A549 (cell line): ENCODE results near the gene RASSF4. TPM values are rescaled to one million over a fixed set of nuclear protein-coding genes. Genes with fewer than 3 reads are reported as not detected.

Experiments used
- ATAC-seq, 2 experiments: fragments of 200-7000 bp in 1 of 2; fragments of >200 bp in 1 of 2; cut with Nextera tagmentation in 1 of 2; cut with Tn5 transposase in 1 of 2; 3 replicates each; pipeline versions ENCODE4 v1.8.0 to v1.9.1; 2018 to 2020; ENCODE audit warnings: mild to moderate bottlenecking in 1 of 2, moderate library complexity in 1 of 2
- CTCF ChIA-PET: fragments of 300-600 bp; sonication (Branson Sonifier 250); formaldehyde crosslinking; extraction: SDS; loops from one replicate; lab custom pipeline; 2021; ENCODE audit warnings: antibody characterized with exemption, inconsistent platforms; lab: Yijun Ruan, JAX
- POLR2A ChIA-PET: fragments of 350-600 bp; formaldehyde crosslinking; extraction: SDS; loops from one replicate; lab custom pipeline; 2021; ENCODE audit warnings: antibody characterized with exemption, inconsistent platforms; lab: Yijun Ruan, JAX
- DNase-seq, 2 experiments: peaks; one replicate each; pipeline versions ENCODE4 v3.0.0 to v3.0.0-alpha.2; 2011 to 2016; ENCODE audit warnings: low read depth in 1 of 2, low spot score in 1 of 2
- FAIRE-seq: peaks from 2 replicates; lab custom pipeline; 2011; peaks lifted over from hg19 to GRCh38; lab: Jason Lieb, UNC
- H3K27ac ChIP-seq, 2 experiments: fragments of >200 bp; sonication (Bioruptor Twin); formaldehyde crosslinking; 3 replicates each; pipeline ENCODE4 v1.5.1; 2016 to 2017
- H3K4me1 ChIP-seq: fragments of >200 bp; sonication (Bioruptor Twin); formaldehyde crosslinking; 3 replicates; pipeline ENCODE4 v1.6.1; 2016
- H3K4me2 ChIP-seq: fragments of >200 bp; sonication (Bioruptor Twin); formaldehyde crosslinking; 3 replicates; pipeline ENCODE4 v1.6.1; 2016
- H3K4me3 ChIP-seq: fragments of >200 bp; sonication (Bioruptor Twin); formaldehyde crosslinking; 3 replicates; pipeline ENCODE4 v1.5.1; 2016
- H3K9me3 ChIP-seq: fragments of >200 bp; sonication (Bioruptor Twin); formaldehyde crosslinking; 3 replicates; pipeline ENCODE4 v1.6.1; 2016
- BCL3 ChIP-seq: fragments of >200 bp; sonication (Bioruptor Twin); formaldehyde crosslinking; IDR thresholded peaks from 3 replicates; pipeline ENCODE4 v1.6.1; 2016
- BHLHE40 ChIP-seq: IDR thresholded peaks from 2 replicates; pipeline ENCODE4 v1.6.1; 2012; ENCODE audit warnings: low read depth, low read length, inconsistent platforms
- CBX2 ChIP-seq: fragments of 200-600 bp; sonication (generic); IDR thresholded peaks from 2 replicates; pipeline ENCODE4 v1.6.1; 2016; ENCODE audit warnings: low read depth, mild to moderate bottlenecking, borderline replicate concordance
- CBX8 ChIP-seq: fragments of 200-600 bp; sonication (generic); IDR thresholded peaks from 2 replicates; pipeline ENCODE4 v1.6.1; 2016
- CHD4 ChIP-seq: fragments of 200-600 bp; sonication (generic); IDR thresholded peaks from 2 replicates; pipeline ENCODE4 v1.6.1; 2016; ENCODE audit warnings: antibody characterized with exemption, mild to moderate bottlenecking, borderline replicate concordance
- EHMT2 ChIP-seq: fragments of 200-600 bp; sonication (generic); IDR thresholded peaks from 2 replicates; pipeline ENCODE4 v1.6.1; 2016; ENCODE audit warnings: antibody characterized with exemption, low read depth, mild to moderate bottlenecking, moderate library complexity
- EP300 ChIP-seq, 2 experiments: fragments of >200 bp; sonication (Bioruptor Twin); formaldehyde crosslinking; IDR thresholded peaks; 2 replicates in 1 of 2; 3 replicates in 1 of 2; pipeline ENCODE4 v1.6.1; 2016 to 2017
- ESRRA ChIP-seq: fragments of 150-350 bp; IDR thresholded peaks from 2 replicates; pipeline ENCODE4 v1.6.1; 2014; ENCODE audit warnings: mild to moderate bottlenecking, low read length, borderline replicate concordance
- FOSB ChIP-seq: fragments of 250-450 bp; sonication (Bioruptor Pico); IDR thresholded peaks from 2 replicates; pipeline ENCODE4 v1.5.0; 2020; ENCODE audit warnings: mild to moderate bottlenecking, moderate library complexity
- GATA3 ChIP-seq: IDR thresholded peaks from 2 replicates; pipeline ENCODE4 v1.6.1; 2012; ENCODE audit warnings: borderline replicate concordance
- HDAC2 ChIP-seq: fragments of 200-600 bp; sonication (generic); IDR thresholded peaks from 2 replicates; pipeline ENCODE4 v1.6.1; 2016
- HES2 ChIP-seq: fragments of >200 bp; sonication (Bioruptor Twin); formaldehyde crosslinking; IDR thresholded peaks from 2 replicates; pipeline ENCODE4 v1.6.1; 2016
- HOXB13 ChIP-seq: fragments of 250-450 bp; sonication (Bioruptor Pico); IDR thresholded peaks from 2 replicates; pipeline ENCODE4 v1.5.0; 2020; ENCODE audit warnings: low read depth, mild to moderate bottlenecking, moderate library complexity
- JUN ChIP-seq, 2 experiments: fragments of >200 bp; sonication (Bioruptor Twin); formaldehyde crosslinking; IDR thresholded peaks; 2 replicates in 1 of 2; 3 replicates in 1 of 2; pipeline ENCODE4 v1.6.1; 2016 to 2017
- JUNB ChIP-seq: fragments of >200 bp; sonication (Bioruptor Twin); formaldehyde crosslinking; IDR thresholded peaks from 2 replicates; pipeline ENCODE4 v1.6.1; 2016
- KDM5A ChIP-seq: fragments of 200-600 bp; sonication (generic); IDR thresholded peaks from 2 replicates; pipeline ENCODE4 v1.6.1; 2016; ENCODE audit warnings: antibody characterized with exemption, mild to moderate bottlenecking
- MAFK ChIP-seq: fragments of 450-650 bp; IDR thresholded peaks from 2 replicates; pipeline ENCODE4 v1.6.1; 2014; ENCODE audit not compliant: partially characterized antibody
- MAZ ChIP-seq: fragments of 150-350 bp; IDR thresholded peaks from 2 replicates; pipeline ENCODE4 v1.6.1; 2014; ENCODE audit warnings: antibody characterized with exemption, low read depth, low read length, borderline replicate concordance
- NPAS2 ChIP-seq: fragments of 250-450 bp; sonication (Bioruptor Pico); IDR thresholded peaks from 2 replicates; pipeline ENCODE4 v1.8.0; 2022; ENCODE audit warnings: mild to moderate bottlenecking, moderate library complexity, borderline replicate concordance
- NR3C1 ChIP-seq: fragments of >200 bp; sonication (Bioruptor Twin); formaldehyde crosslinking; IDR thresholded peaks from 3 replicates; pipeline ENCODE4 v1.6.1; 2017
- PHF8 ChIP-seq: fragments of 200-600 bp; sonication (generic); IDR thresholded peaks from 2 replicates; pipeline ENCODE4 v1.6.1; 2016; ENCODE audit warnings: low read depth, mild to moderate bottlenecking, antibody characterized with exemption, moderate library complexity, borderline replicate concordance
- POLR2AphosphoS2 ChIP-seq: conservative IDR thresholded peaks from 2 replicates; pipeline ENCODE4 v1.6.1; 2012; ENCODE audit warnings: low read length, improper control_type of control experiment, inconsistent platforms
- REST ChIP-seq: fragments of 200-600 bp; sonication (generic); IDR thresholded peaks from 2 replicates; pipeline ENCODE4 v1.6.1; 2016; ENCODE audit warnings: antibody characterized with exemption, mild to moderate bottlenecking, moderate library complexity
- ZFP36 ChIP-seq: fragments of 450-650 bp; IDR thresholded peaks from 2 replicates; pipeline ENCODE4 v1.6.1; 2014; ENCODE audit warnings: borderline replicate concordance; ENCODE audit not compliant: partially characterized antibody
- ZNF302 ChIP-seq: fragments of 250-450 bp; sonication (Bioruptor Pico); IDR thresholded peaks from 2 replicates; pipeline ENCODE4 v1.9.0; 2021; ENCODE audit warnings: inconsistent platforms, mild to moderate bottlenecking, moderate library complexity
- ZSCAN20 ChIP-seq: fragments of 250-450 bp; sonication (Bioruptor Pico); IDR thresholded peaks from 2 replicates; pipeline ENCODE4 v1.8.0; 2022; ENCODE audit warnings: mild to moderate bottlenecking, moderate library complexity
- WGBS: methylation state at CpG from one replicate; pipeline ENCODE4 v1.1.6; 2017; ENCODE audit errors: missing lambda C conversion rate; 5-methylcytosine and 5-hydroxymethylcytosine counted together
- polyA plus RNA-seq, 4 experiments: library from polyadenylated mRNA; depleted of rRNA in 3 of 4; stranded (reverse); fragments of >200 nt; fragmentation: RNase III in 1 of 4; extraction: RNeasy Plus Mini Kit Qiagen cat#74134 plus additional on column Dnase treatment in 1 of 4; gene quantifications; 2 replicates in 3 of 4; 3 replicates in 1 of 4; pipeline ENCODE4 v1.2.3, GENCODE V29; 2011 to 2017
- TF ChIP-seq, protein P1 (sequence below): IDR thresholded peaks from 2 replicates; pipeline ENCODE4 v1.6.1; 2012
- TF ChIP-seq, protein P2 (sequence below): IDR thresholded peaks from 2 replicates; pipeline ENCODE4 v1.6.1; 2012

RASSF4 gene
- polyA plus RNA-seq, 2 of the 4 experiments (the other 2 are of a cell fraction): 1.9 to 2.2 TPM

- Histone ChIP-seq H3K4me2 (no peak overlapping the region), H3K9me3 (no peaks in the 10 kb centered on the region)
- ATAC-seq: peak in 1 of 2 experiments; percentile 36; a peak in 1 of 6 replicates
- TF ChIP-seq FOSB (CRISPR knock-in tag): no peak
- TF ChIP-seq HDAC2: no peak
- TF ChIP-seq ZFP36: no peak
- TF ChIP-seq, protein P1, sequence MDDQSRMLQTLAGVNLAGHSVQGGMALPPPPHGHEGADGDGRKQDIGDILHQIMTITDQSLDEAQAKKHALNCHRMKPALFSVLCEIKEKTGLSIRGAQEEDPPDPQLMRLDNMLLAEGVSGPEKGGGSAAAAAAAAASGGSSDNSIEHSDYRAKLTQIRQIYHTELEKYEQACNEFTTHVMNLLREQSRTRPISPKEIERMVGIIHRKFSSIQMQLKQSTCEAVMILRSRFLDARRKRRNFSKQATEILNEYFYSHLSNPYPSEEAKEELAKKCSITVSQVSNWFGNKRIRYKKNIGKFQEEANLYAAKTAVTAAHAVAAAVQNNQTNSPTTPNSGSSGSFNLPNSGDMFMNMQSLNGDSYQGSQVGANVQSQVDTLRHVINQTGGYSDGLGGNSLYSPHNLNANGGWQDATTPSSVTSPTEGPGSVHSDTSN: no peak
- no peak for TF ChIP-seq EHMT2
- TF ChIP-seq BCL3: no peak
- TF ChIP-seq BHLHE40: no peak
- TF ChIP-seq HES2: no peak
- TF ChIP-seq JUNB: no peak
- no peak for TF ChIP-seq HOXB13 (CRISPR knock-in tag)
- no peak for TF ChIP-seq ESRRA
- TF ChIP-seq KDM5A: no peak
- TF ChIP-seq CHD4: no peak
- no peak for TF ChIP-seq ZSCAN20 (CRISPR knock-in tag)
- TF ChIP-seq GATA3: no peak
- TF ChIP-seq EP300 (IDR thresholded peaks at IDR 0.05): no peak
- no peak for TF ChIP-seq PHF8
- TF ChIP-seq, protein P2, sequence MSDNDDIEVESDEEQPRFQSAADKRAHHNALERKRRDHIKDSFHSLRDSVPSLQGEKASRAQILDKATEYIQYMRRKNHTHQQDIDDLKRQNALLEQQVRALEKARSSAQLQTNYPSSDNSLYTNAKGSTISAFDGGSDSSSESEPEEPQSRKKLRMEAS: no peak
- TF ChIP-seq, all 56 proteins: peak for 0
- POLR2A ChIA-PET: interaction anchor here (1.3 kb wide), 1 partner anchor 28 kb away, joined by 3 read pairs; no protein-coding TSS in a partner anchor
- CTCF ChIA-PET: interaction anchor here (1.6 to 2.3 kb wide), 3 partner anchors 10 to 21 kb away, joined by 5 to 7 read pairs (median 5); no protein-coding TSS in a partner anchor
- no peak for FAIRE-seq
- no peak for DNase-seq
- 36% methylated on average over 2 of the region's 2 CpGs for WGBS
- H3K4me1 ChIP-seq: no peaks in the 10 kb centered on the region
- H3K27ac ChIP-seq: no peak overlapping the region
- no peak overlapping the region for H3K4me3 ChIP-seq
Observed at GRCh38 chr10:44952779-44953231, 6.8 kb upstream of the RASSF4 start.

DNA sequence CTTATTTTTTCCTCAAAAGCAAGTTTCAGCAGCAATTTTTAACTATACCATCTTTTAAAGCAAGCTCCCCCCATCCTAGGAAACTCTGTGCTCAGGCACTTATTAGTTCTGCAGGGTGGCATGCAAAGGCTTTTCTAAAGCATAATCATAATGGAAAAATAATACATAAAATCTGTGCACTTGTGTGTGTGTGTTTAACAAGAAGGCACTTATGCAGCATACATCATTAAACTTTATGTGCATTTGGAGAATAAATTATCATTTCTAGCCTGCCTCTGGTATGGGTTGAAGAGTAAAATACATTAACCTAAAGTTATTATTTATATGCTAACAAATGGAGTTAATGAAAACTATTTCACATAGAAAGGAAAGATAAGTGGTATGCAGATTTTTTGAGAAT, 5.6 kb upstream of the RASSF4 start:
- FAIRE-seq (no peak), ATAC-seq (no peak)
- H3K4me1 ChIP-seq: peaks cover 7% of the 10 kb centered on the region; the same call in 2 of the 3 replicates
- H3K27ac ChIP-seq: no peak overlapping the region
- H3K9me3 ChIP-seq: no peaks in the 10 kb centered on the region
- CTCF ChIA-PET: interaction anchor here (1.6 to 2.3 kb wide), 2 partner anchors 9 to 20 kb away, joined by 5 read pairs; no protein-coding TSS in a partner anchor
- TF ChIP-seq FOSB (CRISPR knock-in tag) (no peak), MAFK (no peak), POLR2AphosphoS2 (no peak), NPAS2 (no peak), REST (no peak), CBX8 (no peak), CBX2 (no peak), JUN (IDR thresholded peaks at IDR 0.05) (no peak), ZNF302 (CRISPR knock-in tag) (no peak), NR3C1 (no peak), MAZ (no peak)
- TF ChIP-seq, all 56 proteins: peak for 0
- Histone ChIP-seq H3K4me3 (no peak overlapping the region), H3K4me2 (no peak overlapping the region)
- POLR2A ChIA-PET: no interaction called here
- no peak for DNase-seq
